ENCODE measurements around the gene DHRS4.
"Not testable (repeated sequence)": the region's sequence is repeated elsewhere in the genome, so short reads cannot be mapped to it uniquely, and the experiment has no call there.

DNA sequence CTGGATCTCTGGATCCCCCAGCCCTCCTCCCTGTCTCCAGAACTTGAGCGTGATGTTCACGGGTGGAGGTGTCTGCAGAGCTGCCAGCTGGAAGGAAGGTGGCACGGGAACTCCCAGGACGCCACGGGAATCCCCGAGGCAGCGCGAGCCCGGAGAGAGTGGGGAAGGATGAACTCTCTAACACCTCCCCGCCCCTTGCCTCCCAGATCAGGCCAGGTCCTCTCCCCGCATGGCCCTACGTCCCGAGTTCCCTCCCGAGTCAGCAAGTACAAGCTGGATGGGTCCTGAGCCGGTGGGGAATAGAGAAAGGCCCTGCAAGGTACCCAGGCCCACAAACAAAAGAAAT lies 52.9 kb downstream of the DHRS4 start:
- TF ChIP-seq, protein P1, sequence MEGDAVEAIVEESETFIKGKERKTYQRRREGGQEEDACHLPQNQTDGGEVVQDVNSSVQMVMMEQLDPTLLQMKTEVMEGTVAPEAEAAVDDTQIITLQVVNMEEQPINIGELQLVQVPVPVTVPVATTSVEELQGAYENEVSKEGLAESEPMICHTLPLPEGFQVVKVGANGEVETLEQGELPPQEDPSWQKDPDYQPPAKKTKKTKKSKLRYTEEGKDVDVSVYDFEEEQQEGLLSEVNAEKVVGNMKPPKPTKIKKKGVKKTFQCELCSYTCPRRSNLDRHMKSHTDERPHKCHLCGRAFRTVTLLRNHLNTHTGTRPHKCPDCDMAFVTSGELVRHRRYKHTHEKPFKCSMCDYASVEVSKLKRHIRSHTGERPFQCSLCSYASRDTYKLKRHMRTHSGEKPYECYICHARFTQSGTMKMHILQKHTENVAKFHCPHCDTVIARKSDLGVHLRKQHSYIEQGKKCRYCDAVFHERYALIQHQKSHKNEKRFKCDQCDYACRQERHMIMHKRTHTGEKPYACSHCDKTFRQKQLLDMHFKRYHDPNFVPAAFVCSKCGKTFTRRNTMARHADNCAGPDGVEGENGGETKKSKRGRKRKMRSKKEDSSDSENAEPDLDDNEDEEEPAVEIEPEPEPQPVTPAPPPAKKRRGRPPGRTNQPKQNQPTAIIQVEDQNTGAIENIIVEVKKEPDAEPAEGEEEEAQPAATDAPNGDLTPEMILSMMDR (IDR thresholded peaks at IDR 0.05) = not testable (repeated sequence)
- TF ChIP-seq EP300, POLR2A, POLR2AphosphoS5 (IDR thresholded peaks at IDR 0.05): not testable (repeated sequence)

Data from suprapubic skin (tissue), 4 donors.